Measurements from ENCODE around the gene UNC5B.

UNC5B gene

DNA sequence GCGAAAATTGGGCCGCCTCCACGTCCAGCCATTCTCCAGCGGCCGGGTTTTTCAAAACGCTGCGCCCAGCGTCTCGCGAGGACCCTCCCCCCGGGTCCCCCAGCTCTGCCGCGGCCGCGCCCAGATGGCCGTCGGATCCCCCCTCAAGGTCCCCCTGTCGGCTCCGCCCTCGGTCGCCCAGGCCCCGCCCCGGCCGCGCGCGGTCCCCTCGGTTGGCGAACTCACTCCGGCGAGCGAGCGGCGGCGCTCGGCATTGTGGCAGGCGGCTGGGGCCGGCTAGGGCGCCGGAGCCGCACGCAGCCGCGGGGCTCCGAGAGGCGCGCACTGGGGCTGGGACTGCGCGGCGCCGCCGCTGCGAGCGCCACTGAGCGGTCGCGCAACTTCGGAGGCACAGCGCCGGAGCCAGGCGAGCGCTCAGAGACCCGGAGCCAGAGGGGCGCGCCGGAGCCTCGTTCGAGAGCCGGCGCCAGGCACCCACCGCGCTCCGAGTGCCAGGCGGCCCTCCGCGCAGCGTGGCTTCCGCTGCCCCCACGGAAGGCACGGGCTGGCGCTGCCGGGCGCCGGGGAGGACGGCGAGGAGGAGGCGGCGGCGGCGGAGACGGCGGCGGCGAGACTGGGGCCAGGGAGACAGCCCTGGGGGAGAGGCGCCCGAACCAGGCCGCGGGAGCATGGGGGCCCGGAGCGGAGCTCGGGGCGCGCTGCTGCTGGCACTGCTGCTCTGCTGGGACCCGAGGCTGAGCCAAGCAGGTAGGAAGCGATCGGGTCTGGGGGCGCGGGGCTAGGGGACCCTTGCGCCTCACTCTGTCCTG lies at the start of gene UNC5B:
Gene UNC5B (plus strand): TSS at position 253 of the 809 bp plus-strand sequence. CDS start 416 bp downstream, at position 669.
- peak; percentile 93 for DNase-seq

GRCh38 chr10:71173466-71173865 lies 38.9 kb upstream of the UNC5B start:
- DNase-seq = no peak

DNA sequence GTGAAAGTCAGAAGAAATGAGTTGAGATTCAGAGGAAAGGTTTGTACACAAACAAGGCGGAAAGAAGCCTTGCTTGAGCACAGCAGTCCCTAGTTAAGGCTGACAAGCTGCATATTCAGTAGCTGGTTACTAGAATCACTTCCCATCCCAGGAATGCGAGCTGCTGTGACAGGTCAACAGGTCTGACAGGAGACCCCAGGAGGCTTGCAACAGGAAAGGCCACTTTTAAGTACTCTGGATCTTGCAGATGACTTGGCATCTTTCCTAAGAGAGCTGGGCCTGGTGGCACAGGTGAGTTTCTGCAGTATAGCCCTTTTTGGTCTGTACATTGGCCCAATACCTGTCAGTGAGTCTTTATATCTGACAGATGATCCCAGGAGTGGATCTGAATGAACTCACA lies 35.7 kb upstream of the UNC5B start:
- no peak for DNase-seq

DNA sequence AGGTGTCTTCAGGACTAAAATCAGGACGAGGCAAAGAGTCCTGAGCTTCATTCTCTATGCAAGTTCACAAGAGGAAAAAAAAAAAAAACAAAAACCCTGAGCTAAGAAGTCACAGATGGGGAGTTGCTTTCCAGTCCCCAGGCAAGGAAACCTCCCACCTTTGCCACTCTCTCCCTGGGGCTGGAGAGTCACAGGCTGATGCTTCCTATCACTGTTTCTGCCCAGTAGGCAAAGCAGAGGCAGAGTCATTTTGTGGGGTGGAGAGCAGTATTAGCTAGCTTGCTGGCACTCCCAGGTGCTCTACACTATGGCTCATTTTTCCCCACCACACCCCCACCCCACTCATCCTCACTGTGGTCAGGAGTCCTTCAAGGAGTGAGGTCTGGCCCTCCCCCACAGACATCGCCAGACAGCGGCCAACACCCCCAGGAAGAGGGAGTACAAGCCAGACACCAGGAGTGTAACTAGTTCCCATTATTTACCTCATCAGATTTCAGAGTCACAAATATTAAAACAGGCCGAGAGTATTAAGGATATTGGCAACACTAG lies 34.6 kb upstream of the UNC5B start:
- no peak for DNase-seq

DNA sequence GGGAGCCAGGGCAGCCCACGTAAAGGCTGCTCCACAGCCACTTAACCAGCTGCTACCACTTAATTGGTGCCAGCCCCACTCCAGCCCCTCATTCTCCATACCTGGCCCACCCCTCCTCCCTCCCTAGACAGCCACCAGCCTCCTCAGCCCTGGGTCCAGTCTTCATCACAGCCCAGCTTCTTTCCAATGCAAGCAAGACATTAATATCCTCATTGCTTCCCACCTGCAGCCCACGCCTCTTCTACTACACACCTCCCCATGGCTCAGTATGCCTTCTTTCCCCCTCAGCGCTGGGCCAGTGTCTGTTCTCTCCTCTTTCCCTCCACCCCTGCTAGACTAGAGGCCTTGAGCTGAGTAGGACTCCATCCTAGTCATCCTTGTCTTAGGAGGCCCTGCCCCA lies 33.5 kb upstream of the UNC5B start:
- no peak for DNase-seq

GRCh38 chr10:71179382-71179781 lies 33.0 kb upstream of the UNC5B start:
- no peak for DNase-seq

GRCh38 chr10:71184421-71184820 lies 27.9 kb upstream of the UNC5B start:
- DNase-seq = no peak

- DNase-seq = no peak
These were observed 27.2 kb upstream of the UNC5B start for GRCh38 chr10:71185209-71185608.

DNA sequence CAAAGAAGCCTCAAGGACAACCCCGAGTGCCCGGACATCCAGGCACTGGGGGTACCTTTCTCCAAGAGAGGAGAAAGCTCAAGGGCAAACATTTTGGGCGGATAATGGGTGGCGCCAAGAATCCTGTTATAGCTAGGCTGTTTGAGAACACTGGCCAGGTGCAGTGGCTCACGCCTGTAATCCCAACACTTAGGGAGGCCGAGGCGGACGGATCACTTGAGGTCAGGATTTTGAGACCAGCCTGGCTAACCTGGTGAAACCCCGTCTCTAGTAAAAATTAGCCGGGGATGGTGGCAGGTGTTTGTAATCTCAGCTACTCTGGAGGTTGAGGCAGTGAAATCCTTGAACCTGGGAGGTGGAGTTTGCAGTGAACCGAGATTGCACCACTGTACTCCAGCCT lies 25.2 kb upstream of the UNC5B start:
- DNase-seq = no peak

- DNase-seq = no peak
These were observed 24.8 kb upstream of the UNC5B start for GRCh38 chr10:71187600-71187999.

DNA sequence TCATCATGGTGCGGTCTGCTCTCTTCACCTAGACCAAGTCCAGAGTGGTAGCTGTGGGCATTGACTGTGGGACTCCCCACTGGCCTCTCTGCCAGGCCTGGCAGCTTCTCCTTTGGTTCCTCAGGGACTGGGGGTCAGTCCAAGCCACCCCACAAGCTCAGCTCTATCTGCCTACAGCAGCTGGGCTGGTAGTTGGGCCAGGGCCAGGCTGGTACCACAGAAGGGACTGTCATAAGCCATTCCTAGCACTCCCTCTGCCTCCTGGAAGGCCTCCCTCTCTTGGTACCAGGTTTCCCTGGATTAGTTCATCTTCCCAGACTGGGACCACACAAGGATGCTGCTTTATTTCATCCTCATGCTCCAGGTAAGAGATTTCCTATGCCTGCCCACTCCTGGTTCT lies 24.2 kb upstream of the UNC5B start:
- no peak for DNase-seq

DNA sequence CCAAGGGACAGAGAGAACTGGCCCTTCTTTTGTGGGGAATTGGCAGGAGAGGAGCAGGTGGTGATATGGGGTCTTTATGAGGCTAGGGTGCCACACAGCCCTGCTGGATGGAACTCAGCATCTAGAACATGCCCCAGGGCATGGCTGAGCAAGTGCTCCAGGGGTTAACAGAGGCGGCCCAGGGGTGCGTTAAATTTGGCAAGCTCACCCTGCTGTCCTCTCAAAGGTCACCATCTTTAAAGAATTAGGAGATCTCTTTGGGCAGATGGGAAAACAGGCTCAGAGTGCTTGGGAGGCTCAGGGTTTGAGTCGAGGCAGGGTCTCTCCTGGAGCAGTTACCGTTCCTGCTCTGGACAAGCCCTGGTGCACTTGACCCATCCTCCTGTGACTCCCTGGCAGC lies 21.4 kb upstream of the UNC5B start:
- DNase-seq = no peak

- no peak for DNase-seq
These were observed 20.8 kb upstream of the UNC5B start for GRCh38 chr10:71191551-71192076.

DNA sequence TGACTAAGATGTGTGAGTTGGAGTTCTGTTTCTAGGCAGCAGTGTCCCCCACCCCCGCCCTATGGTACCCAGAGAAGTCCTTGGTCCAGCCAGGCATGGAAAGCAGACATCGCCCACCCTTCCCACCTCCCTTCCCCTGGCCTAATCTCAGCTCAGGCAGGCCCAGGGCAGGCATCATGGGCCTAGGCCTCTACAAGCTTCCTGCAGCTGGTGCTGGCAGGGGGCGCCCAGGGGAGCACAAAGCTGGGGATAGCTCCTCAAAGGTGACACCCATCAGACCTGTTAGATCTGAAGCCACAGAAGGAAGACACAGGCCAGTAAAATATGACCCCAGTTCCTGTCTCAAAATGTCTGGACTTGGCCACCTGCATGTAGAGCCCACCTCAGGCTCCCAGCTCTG lies 18.9 kb upstream of the UNC5B start:
- no peak for DNase-seq

- DNase-seq = no peak
These were observed 14.4 kb upstream of the UNC5B start for GRCh38 chr10:71197955-71198354.

GRCh38 chr10:71201849-71202248 lies 10.5 kb upstream of the UNC5B start:
- DNase-seq = no peak

GRCh38 chr10:71202314-71202713 lies 10.1 kb upstream of the UNC5B start:
- DNase-seq = no peak

GRCh38 chr10:71203124-71203523 lies 9.2 kb upstream of the UNC5B start:
- no peak for DNase-seq

DNA sequence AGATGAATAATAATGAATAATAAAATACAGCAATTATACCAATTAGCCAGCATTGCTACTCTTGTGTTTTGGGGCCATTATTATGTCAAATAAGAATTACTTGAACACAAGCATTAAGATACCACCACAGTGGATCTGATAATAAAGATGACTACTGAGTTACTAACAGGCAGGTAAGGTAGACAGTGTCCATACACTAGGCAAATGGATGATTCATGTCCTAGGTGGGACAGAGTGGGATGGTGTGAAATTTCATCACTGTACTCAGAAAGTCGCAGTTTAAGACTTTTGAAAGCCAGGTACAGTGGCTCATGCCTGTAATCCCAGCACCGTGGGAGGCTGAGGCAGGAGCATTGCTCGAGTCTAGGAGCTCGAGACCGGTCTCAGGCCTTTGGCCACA lies 8.7 kb upstream of the UNC5B start:
- no peak for DNase-seq

DNA sequence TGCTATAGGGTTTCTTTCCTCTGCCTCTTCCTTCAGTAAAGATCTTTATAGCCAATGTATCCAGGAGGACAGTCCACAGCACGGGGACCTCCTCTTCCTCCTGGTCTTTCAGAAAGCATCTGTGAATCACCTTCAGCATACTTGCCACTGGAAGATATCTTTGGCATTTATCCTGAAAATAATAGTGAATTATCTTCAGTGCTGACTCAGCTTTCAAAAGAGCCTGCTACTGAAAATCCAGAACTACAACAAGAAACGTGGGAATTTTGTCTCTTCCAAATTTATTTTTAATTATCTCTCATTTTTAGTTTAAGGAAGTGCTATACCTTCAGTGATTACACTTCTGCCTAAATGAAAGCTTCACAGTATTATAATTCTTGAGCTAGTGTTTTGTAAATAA lies 7.6 kb upstream of the UNC5B start:
- DNase-seq = no peak

DNA sequence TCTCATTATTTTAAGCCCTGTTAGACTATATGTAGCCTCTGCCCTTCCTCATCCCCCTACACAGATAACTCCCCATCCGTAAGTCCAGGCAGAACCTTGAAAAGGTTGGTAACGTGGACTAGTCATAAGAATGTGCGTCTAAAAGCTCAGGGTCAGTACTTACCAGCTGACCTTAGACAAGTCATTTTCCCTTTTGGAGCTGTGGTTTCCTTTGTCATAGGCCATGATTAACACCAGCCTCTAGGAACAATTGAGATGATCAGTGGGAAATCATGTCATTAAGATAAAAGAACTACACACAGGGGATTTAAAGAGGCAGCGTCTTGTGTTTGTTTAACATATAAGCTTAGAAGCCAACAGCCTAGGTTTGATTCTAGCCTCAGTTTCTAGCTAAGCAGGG lies 6.9 kb upstream of the UNC5B start:
- no peak for DNase-seq

DNA sequence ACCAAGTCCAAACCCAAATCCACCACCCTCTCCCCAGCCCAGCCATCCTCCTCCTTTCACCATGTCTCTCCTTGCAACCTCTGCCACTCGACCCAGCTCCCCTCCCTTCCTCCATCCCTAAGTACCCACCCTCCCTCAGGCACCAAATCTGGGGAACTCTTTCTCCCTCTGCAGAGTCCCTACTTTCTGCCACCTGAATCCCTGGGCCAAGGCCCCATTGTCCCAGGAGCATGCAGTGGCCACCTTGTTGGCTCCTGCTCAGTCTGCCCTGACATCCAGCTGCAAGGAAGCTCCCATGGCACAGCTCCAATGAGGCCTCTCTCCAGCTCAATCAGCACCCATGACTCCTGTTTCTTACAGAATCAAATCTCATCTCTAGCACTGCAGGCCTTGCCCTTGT lies 5.5 kb upstream of the UNC5B start:
- DNase-seq = peak; percentile 34

DNA sequence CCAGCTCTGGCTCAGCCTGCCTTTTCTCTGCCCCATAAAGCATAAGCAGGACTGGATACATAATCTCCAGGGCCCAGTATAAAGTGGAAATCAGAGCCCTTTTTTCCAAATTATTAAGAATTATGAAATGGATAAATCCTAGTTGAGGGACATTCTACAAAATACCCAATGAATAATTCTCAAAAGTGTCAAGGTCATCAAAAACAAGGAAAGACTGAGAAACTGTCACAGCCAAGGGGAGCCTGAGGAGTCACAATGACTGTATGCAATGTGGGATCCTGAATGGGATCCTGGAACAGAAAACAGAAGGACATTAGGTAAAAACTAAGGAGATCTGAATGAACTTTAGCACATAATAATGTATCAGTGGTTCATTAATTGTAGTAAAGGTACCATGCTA lies 4.8 kb upstream of the UNC5B start:
- DNase-seq = no peak

GRCh38 chr10:71209352-71209715 lies 3.0 kb upstream of the UNC5B start:
- no peak for DNase-seq

Measured in right forelimb (tissue), 1 donor.